SU-DHL-6 (cell line): ENCODE results near the gene PRKD2.

ENCODE experiments used
- EZH2phosphoT487 ChIP-seq: fragments of 200-600 bp; sonication (generic), shearing (Covaris generic); conservative IDR thresholded peaks from 2 replicates; pipeline ENCODE4 v1.6.1; 2018; ENCODE audit warnings: mild to moderate bottlenecking, antibody characterized with exemption, low read length, moderate library complexity, mixed read lengths
- TF ChIP-seq, protein P1 (sequence below): fragments of 200-600 bp; sonication (generic); IDR thresholded peaks from one replicate; pipeline ENCODE4 v1.5.1; 2017; ENCODE audit warnings: antibody characterized with exemption, mild to moderate bottlenecking, low read length, moderate library complexity; ENCODE audit not compliant: insufficient read depth, poor library complexity, severe bottlenecking

- TF ChIP-seq, protein P1, sequence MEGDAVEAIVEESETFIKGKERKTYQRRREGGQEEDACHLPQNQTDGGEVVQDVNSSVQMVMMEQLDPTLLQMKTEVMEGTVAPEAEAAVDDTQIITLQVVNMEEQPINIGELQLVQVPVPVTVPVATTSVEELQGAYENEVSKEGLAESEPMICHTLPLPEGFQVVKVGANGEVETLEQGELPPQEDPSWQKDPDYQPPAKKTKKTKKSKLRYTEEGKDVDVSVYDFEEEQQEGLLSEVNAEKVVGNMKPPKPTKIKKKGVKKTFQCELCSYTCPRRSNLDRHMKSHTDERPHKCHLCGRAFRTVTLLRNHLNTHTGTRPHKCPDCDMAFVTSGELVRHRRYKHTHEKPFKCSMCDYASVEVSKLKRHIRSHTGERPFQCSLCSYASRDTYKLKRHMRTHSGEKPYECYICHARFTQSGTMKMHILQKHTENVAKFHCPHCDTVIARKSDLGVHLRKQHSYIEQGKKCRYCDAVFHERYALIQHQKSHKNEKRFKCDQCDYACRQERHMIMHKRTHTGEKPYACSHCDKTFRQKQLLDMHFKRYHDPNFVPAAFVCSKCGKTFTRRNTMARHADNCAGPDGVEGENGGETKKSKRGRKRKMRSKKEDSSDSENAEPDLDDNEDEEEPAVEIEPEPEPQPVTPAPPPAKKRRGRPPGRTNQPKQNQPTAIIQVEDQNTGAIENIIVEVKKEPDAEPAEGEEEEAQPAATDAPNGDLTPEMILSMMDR: no peak
- no peak for TF ChIP-seq EZH2phosphoT487
Measured at GRCh38 chr19:46722421-46723022, 5.6 kb upstream of the PRKD2 start.
